ENCODE data around the gene ZPBP. TPM values are rescaled to one million over a fixed set of nuclear protein-coding genes. Genes with fewer than 3 reads are reported as not detected.

Gene ZPBP
- polyA plus RNA-seq, 1 donor from 2014 or later = not detected

DNA sequence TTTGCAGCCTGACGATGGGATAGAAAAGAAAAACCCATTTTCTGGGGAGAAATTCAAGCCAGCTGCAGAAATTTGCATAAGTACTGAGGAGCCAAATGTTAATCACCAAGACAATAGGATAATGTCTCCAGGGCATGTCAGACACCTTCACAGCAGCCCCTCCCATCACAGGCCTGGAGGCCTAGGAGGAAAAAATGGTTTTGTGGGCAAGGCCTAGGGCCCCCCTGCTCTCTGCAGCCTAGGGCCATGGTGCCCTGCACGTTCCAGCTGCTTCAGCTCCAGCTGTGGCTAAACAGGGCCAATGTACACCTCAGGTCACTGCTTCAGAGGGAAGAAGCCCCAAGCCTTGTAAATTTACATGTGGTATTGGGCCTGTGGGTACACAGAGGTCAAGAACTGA is 161.4 kb downstream of the ZPBP start:
- Histone ChIP-seq H4K20me1 (ENCODE audit: insufficient read depth) (no peaks in the 10 kb centered on the region), H3K4me2 (ENCODE audit: low read length) (no peak overlapping the region), H3K4me3 (ENCODE audit: low read length) (no peak overlapping the region), H3F3A (ENCODE audit: insufficient read depth, low read length, poor library complexity, severe bottlenecking) (no peaks in the 10 kb centered on the region), H3K79me2 (replicated peaks; ENCODE audit: insufficient read depth, low read length) (no peaks in the 10 kb centered on the region), H3K9me3 (ENCODE audit: low read length) (no peaks in the 10 kb centered on the region), H3K27ac (ENCODE audit: low read length) (no peak overlapping the region), H3K36me3 (ENCODE audit: insufficient read depth, low read length) (no peaks in the 10 kb centered on the region), H2AFZ (ENCODE audit: low read depth, low read length) (no peak overlapping the region), H3K9ac (ENCODE audit: low read length) (no peak overlapping the region), H3K9me2 (ENCODE audit: insufficient read depth, low read length) (no peaks in the 10 kb centered on the region), H3K27me3 (ENCODE audit: insufficient read depth, low read depth, low read length) (no peaks in the 10 kb centered on the region)
- TF ChIP-seq EZH2 (IDR thresholded peaks at IDR 0.05; ENCODE audit: borderline replicate concordance, insufficient read depth, low read length, poor library complexity, severe bottlenecking) (no peak), TAF1 (IDR thresholded peaks at IDR 0.05; ENCODE audit: low read depth) (no peak), MXI1 (conservative IDR thresholded peaks at IDR 0.05; ENCODE audit: poor library complexity, severe bottlenecking) (no peak), POLR2AphosphoS5 (IDR thresholded peaks at IDR 0.05) (no peak), SMC3 (conservative IDR thresholded peaks at IDR 0.05; ENCODE audit: poor library complexity) (no peak), EP300 (conservative IDR thresholded peaks at IDR 0.05; ENCODE audit: poor library complexity, severe bottlenecking) (no peak), RAD21 (conservative IDR thresholded peaks at IDR 0.05) (no peak)
- TF ChIP-seq, protein P1, sequence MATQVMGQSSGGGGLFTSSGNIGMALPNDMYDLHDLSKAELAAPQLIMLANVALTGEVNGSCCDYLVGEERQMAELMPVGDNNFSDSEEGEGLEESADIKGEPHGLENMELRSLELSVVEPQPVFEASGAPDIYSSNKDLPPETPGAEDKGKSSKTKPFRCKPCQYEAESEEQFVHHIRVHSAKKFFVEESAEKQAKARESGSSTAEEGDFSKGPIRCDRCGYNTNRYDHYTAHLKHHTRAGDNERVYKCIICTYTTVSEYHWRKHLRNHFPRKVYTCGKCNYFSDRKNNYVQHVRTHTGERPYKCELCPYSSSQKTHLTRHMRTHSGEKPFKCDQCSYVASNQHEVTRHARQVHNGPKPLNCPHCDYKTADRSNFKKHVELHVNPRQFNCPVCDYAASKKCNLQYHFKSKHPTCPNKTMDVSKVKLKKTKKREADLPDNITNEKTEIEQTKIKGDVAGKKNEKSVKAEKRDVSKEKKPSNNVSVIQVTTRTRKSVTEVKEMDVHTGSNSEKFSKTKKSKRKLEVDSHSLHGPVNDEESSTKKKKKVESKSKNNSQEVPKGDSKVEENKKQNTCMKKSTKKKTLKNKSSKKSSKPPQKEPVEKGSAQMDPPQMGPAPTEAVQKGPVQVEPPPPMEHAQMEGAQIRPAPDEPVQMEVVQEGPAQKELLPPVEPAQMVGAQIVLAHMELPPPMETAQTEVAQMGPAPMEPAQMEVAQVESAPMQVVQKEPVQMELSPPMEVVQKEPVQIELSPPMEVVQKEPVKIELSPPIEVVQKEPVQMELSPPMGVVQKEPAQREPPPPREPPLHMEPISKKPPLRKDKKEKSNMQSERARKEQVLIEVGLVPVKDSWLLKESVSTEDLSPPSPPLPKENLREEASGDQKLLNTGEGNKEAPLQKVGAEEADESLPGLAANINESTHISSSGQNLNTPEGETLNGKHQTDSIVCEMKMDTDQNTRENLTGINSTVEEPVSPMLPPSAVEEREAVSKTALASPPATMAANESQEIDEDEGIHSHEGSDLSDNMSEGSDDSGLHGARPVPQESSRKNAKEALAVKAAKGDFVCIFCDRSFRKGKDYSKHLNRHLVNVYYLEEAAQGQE (IDR thresholded peaks at IDR 0.05; ENCODE audit: borderline replicate concordance) = no peak
- TF ChIP-seq, protein P2, sequence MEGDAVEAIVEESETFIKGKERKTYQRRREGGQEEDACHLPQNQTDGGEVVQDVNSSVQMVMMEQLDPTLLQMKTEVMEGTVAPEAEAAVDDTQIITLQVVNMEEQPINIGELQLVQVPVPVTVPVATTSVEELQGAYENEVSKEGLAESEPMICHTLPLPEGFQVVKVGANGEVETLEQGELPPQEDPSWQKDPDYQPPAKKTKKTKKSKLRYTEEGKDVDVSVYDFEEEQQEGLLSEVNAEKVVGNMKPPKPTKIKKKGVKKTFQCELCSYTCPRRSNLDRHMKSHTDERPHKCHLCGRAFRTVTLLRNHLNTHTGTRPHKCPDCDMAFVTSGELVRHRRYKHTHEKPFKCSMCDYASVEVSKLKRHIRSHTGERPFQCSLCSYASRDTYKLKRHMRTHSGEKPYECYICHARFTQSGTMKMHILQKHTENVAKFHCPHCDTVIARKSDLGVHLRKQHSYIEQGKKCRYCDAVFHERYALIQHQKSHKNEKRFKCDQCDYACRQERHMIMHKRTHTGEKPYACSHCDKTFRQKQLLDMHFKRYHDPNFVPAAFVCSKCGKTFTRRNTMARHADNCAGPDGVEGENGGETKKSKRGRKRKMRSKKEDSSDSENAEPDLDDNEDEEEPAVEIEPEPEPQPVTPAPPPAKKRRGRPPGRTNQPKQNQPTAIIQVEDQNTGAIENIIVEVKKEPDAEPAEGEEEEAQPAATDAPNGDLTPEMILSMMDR (IDR thresholded peaks at IDR 0.05; ENCODE audit: poor library complexity, severe bottlenecking) = no peak

DNA sequence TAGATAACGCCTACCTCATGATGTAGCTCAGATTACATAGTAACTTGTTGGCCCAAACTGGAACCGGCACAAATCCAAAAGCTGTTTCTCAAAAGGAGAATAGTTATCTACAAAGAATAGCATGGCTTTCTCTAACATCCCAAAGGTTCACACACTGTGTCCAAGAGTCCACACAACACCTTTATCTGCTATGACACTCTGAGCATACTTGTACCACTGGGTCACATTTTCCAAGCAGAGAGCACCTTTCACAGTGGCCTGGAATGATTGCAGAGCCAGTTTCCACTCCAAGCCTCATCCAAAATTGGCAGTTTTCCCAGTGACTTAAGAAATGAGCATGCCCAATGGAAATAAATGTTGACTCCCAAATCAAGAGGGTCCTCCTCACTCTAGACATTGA is 164.3 kb downstream of the ZPBP start:
- Histone ChIP-seq H3K4me3 (ENCODE audit: low read length) (no peak overlapping the region), H3K4me2 (ENCODE audit: low read length) (no peak overlapping the region), H3K79me2 (replicated peaks; ENCODE audit: insufficient read depth, low read length) (no peaks in the 10 kb centered on the region), H3K9me3 (ENCODE audit: low read length) (no peaks in the 10 kb centered on the region), H3F3A (ENCODE audit: insufficient read depth, low read length, poor library complexity, severe bottlenecking) (no peaks in the 10 kb centered on the region), H2AFZ (ENCODE audit: low read depth, low read length) (no peak overlapping the region), H3K27ac (ENCODE audit: low read length) (no peak overlapping the region), H3K9ac (ENCODE audit: low read length) (no peak overlapping the region), H3K36me3 (ENCODE audit: insufficient read depth, low read length) (no peaks in the 10 kb centered on the region), H4K20me1 (ENCODE audit: insufficient read depth) (no peaks in the 10 kb centered on the region), H3K27me3 (ENCODE audit: insufficient read depth, low read depth, low read length) (no peaks in the 10 kb centered on the region), H3K9me2 (ENCODE audit: insufficient read depth, low read length) (no peaks in the 10 kb centered on the region)
- TF ChIP-seq, protein P1 (IDR thresholded peaks at IDR 0.05; ENCODE audit: borderline replicate concordance) = no peak
- no peak for TF ChIP-seq MXI1 (conservative IDR thresholded peaks at IDR 0.05; ENCODE audit: poor library complexity, severe bottlenecking)
- TF ChIP-seq EZH2 (IDR thresholded peaks at IDR 0.05; ENCODE audit: borderline replicate concordance, insufficient read depth, low read length, poor library complexity, severe bottlenecking) = no peak
- no peak for TF ChIP-seq RAD21 (conservative IDR thresholded peaks at IDR 0.05)
- TF ChIP-seq TAF1 (IDR thresholded peaks at IDR 0.05; ENCODE audit: low read depth) = no peak
- TF ChIP-seq EP300 (conservative IDR thresholded peaks at IDR 0.05; ENCODE audit: poor library complexity, severe bottlenecking) = no peak
- TF ChIP-seq, protein P2 (IDR thresholded peaks at IDR 0.05; ENCODE audit: poor library complexity, severe bottlenecking) = no peak
- no peak for TF ChIP-seq SMC3 (conservative IDR thresholded peaks at IDR 0.05; ENCODE audit: poor library complexity)
- no peak for TF ChIP-seq POLR2AphosphoS5 (IDR thresholded peaks at IDR 0.05)
